ENCODE results near the gene CCHCR1.
"Not testable (repeated sequence)": the region's sequence is repeated elsewhere in the genome, so short reads cannot be mapped to it uniquely, and the experiment has no call there.

The CCHCR1 gene

GRCh38 chr6:31157513-31158139 lies at the start of gene CCHCR1:
Gene CCHCR1, minus strand, starts transcription at chr6:31157802. Its CDS starts 202 bp downstream, at chr6:31157600.
- FAIRE-seq (no peak), DNase-seq (ENCODE audit: low spot score) (no peak)

- no peak for FAIRE-seq
Observed at GRCh38 chr6:31205638-31206037, 48.0 kb upstream of the CCHCR1 start.

GRCh38 chr6:31204751-31205145 lies 47.1 kb upstream of the CCHCR1 start:
- no peak for FAIRE-seq
- peak; percentile 26 for DNase-seq (ENCODE audit: low spot score)

More at GRCh38 chr6:31205638-31206037, 48.0 kb upstream of the CCHCR1 start:
- DNase-seq (ENCODE audit: low spot score): no peak

- FAIRE-seq: no peak
Observed at GRCh38 chr6:31203345-31203979, 45.9 kb upstream of the CCHCR1 start.

GRCh38 chr6:31202259-31203166 lies 44.9 kb upstream of the CCHCR1 start:
- DNase-seq (ENCODE audit: low spot score): no peak
- no peak for FAIRE-seq

More at GRCh38 chr6:31203345-31203979, 45.9 kb upstream of the CCHCR1 start:
- DNase-seq (ENCODE audit: low spot score): peak; percentile 78

- not testable (repeated sequence) for FAIRE-seq; DNase-seq (ENCODE audit: low spot score)
Observed at GRCh38 chr6:31199105-31199452, 41.5 kb upstream of the CCHCR1 start.

- FAIRE-seq (peak; percentile 31), DNase-seq (ENCODE audit: low spot score) (peak; percentile 70)
Observed at GRCh38 chr6:31197559-31198305, 40.1 kb upstream of the CCHCR1 start.

GRCh38 chr6:31196251-31197022 lies 38.8 kb upstream of the CCHCR1 start:
- not testable (repeated sequence) for DNase-seq (ENCODE audit: low spot score)

GRCh38 chr6:31195308-31195979 lies 37.8 kb upstream of the CCHCR1 start:
- FAIRE-seq; DNase-seq (ENCODE audit: low spot score): not testable (repeated sequence)

More at GRCh38 chr6:31196251-31197022, 38.8 kb upstream of the CCHCR1 start:
- FAIRE-seq: not testable (repeated sequence)

- DNase-seq (ENCODE audit: low spot score): no peak
Observed at GRCh38 chr6:31194061-31194834, 36.6 kb upstream of the CCHCR1 start.

GRCh38 chr6:31193206-31193605 lies 35.6 kb upstream of the CCHCR1 start:
- FAIRE-seq (no peak), DNase-seq (ENCODE audit: low spot score) (no peak)

More at GRCh38 chr6:31194061-31194834, 36.6 kb upstream of the CCHCR1 start:
- FAIRE-seq: no peak

- peak; percentile 72 for DNase-seq (ENCODE audit: low spot score)
- FAIRE-seq: not testable (repeated sequence)
Observed at GRCh38 chr6:31192431-31193105, 35.0 kb upstream of the CCHCR1 start.

- DNase-seq (ENCODE audit: low spot score): no peak
- no peak for FAIRE-seq
Observed at GRCh38 chr6:31190488-31190887, 32.9 kb upstream of the CCHCR1 start.

GRCh38 chr6:31189223-31189622 lies 31.6 kb upstream of the CCHCR1 start:
- not testable (repeated sequence) for FAIRE-seq; DNase-seq (ENCODE audit: low spot score)

GRCh38 chr6:31187780-31188194 lies 30.2 kb upstream of the CCHCR1 start:
- FAIRE-seq (no peak), DNase-seq (ENCODE audit: low spot score) (peak; percentile 41)

GRCh38 chr6:31186052-31186734 lies 28.6 kb upstream of the CCHCR1 start:
- peak; percentile 94 for FAIRE-seq
- peak; percentile 87 for DNase-seq (ENCODE audit: low spot score)

- FAIRE-seq; DNase-seq (ENCODE audit: low spot score): not testable (repeated sequence)
Observed at GRCh38 chr6:31185695-31186051, 28.1 kb upstream of the CCHCR1 start.

GRCh38 chr6:31183859-31184258 lies 26.3 kb upstream of the CCHCR1 start:
- FAIRE-seq; DNase-seq (ENCODE audit: low spot score): not testable (repeated sequence)

All from RCC 7860 (cell line).